ENCODE data around the gene USP30.

DNA sequence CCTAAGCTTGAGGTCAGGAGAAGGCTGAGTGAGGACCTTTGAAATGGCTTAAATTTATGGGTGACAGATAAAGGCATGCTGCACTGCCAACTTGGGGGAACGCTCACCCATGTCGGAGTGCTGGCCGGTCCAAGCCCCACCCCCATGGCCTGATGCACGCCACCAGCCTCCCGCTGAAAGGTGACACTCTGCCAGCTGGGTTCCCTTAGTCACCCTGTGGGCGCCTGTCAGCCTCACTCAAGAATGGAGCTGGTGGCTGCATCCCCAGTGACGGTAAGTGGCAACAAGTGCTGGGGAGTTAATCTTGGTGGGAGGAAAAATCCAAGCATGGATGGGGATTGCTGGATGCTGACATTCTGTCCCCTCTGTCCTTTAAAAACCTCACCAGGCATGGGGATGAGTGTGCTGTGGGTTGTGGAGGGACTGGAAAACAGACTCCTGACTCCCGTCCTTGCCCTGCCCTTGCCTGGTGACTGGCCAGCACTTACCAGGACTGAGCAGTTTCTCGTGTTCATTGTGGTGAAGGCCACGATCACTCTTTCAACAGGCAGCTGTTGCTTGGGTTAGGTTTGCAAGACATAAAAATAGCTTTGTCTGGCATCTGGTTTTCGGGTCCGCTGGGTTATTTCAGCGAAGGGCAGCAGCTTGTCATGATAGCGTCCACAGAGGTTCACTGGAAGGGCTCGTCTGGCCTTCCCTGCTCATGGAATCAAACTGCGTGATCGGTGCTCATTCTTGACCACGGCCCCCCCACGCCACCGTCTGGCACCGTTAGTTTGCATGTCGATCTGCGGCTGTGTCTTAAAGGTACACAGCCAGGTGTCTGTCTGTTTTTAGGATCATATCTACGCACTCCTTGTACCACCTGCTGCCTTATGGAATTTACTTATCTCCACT is 79.0 kb downstream of the USP30 start:
- TF ChIP-seq PRMT5 (CRISPR knock-in tag; IDR thresholded peaks at IDR 0.05) (no peak), CBX2 (IDR thresholded peaks at IDR 0.05; ENCODE audit: insufficient read depth, low read length, poor library complexity, severe bottlenecking) (no peak), EGR1 (conservative IDR thresholded peaks at IDR 0.05) (no peak), SMAD4 (CRISPR knock-in tag; conservative IDR thresholded peaks at IDR 0.05) (no peak)
- TF ChIP-seq, protein P1, sequence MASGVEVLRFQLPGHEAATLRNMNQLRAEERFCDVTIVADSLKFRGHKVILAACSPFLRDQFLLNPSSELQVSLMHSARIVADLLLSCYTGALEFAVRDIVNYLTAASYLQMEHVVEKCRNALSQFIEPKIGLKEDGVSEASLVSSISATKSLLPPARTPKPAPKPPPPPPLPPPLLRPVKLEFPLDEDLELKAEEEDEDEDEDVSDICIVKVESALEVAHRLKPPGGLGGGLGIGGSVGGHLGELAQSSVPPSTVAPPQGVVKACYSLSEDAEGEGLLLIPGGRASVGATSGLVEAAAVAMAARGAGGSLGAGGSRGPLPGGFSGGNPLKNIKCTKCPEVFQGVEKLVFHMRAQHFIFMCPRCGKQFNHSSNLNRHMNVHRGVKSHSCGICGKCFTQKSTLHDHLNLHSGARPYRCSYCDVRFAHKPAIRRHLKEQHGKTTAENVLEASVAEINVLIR (CRISPR knock-in tag; IDR thresholded peaks at IDR 0.05) = no peak

Measured in K562 (cell line).